Measurements from ENCODE around the gene GAD2.
"Not testable (repeated sequence)": the region's sequence is repeated elsewhere in the genome, so short reads cannot be mapped to it uniquely, and the experiment has no call there.

GAD2 gene

DNA sequence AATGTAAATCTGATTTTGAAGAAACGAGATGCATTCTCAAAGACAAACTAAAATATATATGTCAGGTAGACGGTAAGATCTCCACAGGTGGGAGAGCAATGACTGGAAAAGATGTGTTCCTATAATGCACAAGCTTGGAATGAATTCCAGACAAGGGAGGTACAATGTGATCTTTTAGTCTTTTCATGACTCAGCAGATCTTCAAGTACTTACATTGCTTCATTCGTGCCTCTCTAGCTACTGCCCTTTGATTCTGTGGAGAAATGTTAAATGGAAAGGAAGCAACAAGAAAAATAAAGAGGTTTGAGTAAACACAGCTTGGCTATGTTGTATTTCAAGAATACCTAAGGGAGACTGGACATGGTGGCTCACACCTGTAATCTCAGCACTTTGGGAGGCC, 106.6 kb downstream of the GAD2 start:
- no peak for DNase-seq

DNA sequence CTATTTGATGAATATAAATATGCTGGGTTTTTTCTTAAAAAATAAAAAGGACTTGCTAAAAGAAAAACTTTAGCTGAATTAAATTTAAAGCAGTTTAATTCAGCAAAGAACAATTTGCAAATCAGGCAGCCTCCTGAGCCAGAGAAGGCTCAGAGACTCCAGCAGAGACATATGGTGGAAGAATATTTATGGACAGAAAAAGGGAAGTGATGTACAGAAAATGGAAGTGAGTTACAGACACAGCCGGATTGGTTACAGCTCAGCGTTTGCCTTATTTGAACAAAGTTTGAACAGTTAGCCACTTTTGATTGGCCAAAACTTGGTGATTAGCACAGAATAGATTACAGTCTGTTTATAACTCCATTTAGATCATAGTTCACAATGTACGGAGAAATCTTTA, 110.3 kb downstream of the GAD2 start:
- no peak for DNase-seq

DNA sequence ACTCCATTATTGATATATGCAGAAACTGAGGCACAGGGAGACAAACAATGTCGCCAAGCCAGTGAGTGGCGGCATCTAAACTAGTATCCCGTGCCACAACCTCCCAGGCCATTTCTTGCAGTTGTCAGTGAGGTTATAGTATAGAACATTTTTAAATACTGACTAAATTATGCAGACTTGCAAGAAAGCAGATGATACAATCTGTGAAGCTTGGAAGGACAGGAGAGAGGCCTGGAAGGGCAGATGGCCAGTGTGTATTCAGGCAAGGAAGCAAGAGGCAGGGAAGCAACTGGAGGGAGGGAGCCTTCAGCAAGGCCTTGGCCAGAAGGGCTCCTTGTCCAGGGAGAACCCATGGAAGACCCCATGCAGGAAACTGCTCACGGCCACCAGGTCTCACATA, 111.2 kb downstream of the GAD2 start:
- DNase-seq = no peak

DNA sequence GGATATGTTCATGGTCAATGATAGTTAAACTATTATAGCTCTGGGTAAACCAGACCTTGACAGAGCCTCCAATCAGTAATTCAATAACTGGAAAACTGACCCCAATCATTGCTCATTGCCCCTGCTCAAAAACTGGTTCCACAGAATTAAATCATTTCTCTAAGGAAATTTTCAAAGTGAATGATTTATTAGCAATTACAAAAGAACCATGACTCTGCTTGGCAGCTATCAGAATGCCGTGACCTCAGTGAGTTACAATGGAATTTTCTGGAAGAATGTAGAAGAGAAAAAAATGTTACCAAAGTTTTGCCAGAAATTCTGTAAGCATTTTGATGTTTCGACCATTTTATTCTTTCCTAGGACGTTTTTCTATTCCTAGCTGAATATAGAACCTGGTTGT, 114.8 kb downstream of the GAD2 start:
- DNase-seq = no peak

- DNase-seq = no peak
These were observed 117.8 kb downstream of the GAD2 start for GRCh38 chr10:26334232-26334931.

DNA sequence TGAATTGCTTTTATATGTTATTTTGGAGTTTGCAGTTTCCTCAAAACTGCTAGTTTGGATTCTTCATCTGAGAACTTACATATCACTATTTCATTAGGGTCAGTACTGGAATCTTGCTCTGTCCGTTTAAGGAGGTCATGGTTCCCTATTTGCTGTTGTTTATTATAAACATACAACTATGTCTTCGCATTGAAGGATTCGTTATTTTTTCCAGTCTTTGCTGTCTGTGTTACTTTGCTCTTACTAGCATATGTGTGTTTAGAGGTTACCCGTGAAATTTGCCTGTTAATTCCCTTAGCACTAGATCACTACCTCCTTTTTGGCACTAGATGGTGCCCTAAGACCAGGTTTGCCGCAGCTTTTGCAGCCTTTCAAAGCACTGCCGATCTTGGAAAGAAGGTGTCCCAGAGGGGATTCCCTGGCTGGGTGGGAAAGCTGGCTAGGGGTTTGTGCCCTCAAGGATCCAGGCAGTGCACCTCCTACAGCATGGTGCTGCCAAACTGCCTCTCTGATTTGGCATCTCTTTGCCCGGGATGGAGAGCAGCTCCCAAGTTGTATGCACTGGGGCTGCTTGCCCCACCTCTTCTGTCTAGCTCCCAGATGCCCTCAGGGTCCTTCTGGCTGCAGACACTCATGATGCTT, 118.5 kb downstream of the GAD2 start:
- DNase-seq = peak; percentile 21

- DNase-seq = no peak
These were observed 119.1 kb downstream of the GAD2 start for GRCh38 chr10:26335574-26336093.

- DNase-seq = no peak
These were observed 120.4 kb downstream of the GAD2 start for GRCh38 chr10:26336979-26337378.

DNA sequence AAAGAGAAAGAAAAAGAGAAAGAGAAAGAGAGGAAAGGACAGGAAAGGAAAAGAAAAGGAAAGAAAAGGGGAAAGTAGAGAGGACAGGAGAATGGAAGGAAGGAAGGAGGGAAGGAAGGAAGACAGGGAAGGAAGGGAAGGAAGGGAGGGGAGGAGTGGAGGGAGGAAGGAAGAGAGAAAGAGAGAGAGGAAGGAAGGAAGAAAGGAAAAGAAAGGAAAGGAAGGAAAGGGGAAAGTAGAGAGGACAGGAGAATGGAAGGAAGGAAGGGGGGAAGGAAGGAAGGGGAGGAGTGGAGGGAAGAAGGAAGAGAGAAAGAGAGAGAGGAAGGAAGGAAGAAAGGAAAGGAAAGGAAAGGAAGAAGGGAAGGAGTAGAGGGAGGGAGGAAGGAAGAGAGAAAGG, 125.1 kb downstream of the GAD2 start:
- DNase-seq = no peak

DNA sequence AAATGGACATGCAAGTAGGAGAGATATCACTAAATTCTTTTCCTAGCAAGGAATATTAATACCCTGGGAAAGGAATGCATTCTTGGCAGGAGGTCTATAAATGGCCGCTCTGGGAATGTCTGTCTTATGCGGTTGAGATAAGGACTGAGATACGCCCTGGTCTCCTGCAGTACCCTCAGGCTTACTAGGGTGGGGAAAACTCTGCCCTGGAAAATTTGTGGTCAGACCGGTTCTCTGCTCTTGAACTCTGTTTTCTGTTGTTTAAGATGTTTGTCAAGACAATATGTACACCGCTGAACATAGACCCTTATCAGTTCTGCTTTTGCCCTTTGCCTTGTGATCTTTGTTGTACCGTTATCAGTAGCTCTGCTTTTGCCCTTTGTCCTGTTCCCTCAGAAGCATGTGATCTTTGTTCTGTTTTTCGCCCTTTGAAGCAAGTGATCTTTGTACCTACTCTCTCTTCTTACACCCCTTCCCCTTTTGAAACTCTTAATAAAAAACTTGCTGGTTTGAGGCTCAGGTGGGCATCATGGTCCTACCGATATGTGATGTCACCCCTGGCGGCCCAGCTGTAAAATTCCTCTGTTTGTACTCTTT, 132.3 kb downstream of the GAD2 start:
- DNase-seq = not testable (repeated sequence)
